K562 treated with DMSO at 1 percent for 24 hours (cell line): ENCODE measurements around the gene LCE1D. TPM values are rescaled to one million over a fixed set of nuclear protein-coding genes. Genes with fewer than 3 reads are reported as not detected.

Source experiments
- total RNA-seq: library from RNA; unstranded; fragments of 300-600 nt; gene quantifications from 2 replicates; pipeline ENCODE4 v1.2.3, GENCODE V29; 2022; ENCODE audit warnings: low read depth; ENCODE audit not compliant: insufficient read depth

LCE1D gene
- total RNA-seq: not detected in 2 replicates

GRCh38 chr1:152796421-152796820, at the start of gene LCE1D:
Gene LCE1D, plus strand, starts transcription at chr1:152796721. Its CDS starts 1,074 bp downstream, at chr1:152797795.

GRCh38 chr1:152757747-152758146, 38.8 kb upstream of the LCE1D start, which contains the start of gene KPRP:
Gene KPRP, plus strand, starts transcription at chr1:152758025. Its CDS starts 1,564 bp downstream, at chr1:152759589.

DNA sequence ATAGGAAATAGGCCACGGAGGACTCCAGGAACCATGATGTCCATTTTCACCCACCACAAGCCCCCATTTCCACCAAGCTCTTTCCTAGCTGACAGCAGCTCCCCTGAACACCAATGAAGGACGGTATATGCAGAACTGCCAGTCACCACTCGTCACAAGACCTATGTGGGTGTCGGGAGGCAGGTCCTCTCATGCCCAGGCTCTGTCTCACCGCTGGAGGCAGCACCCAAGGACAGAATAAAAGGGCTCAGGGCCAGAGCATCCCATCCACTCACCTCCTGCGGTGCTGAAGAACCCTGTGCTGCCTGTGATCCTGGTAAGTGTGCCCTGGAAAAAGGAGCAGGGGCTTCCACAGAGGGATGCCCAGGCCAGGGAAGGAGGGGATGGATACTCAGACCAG, 21.6 kb upstream of the LCE1D start, which contains the start of gene LCE1F:
Gene LCE1F, plus strand, starts transcription at position 266 of the 400 bp plus-strand sequence. CDS start 1,232 bp downstream, outside the sequence.

GRCh38 chr1:152786077-152786476, 10.4 kb upstream of the LCE1D start, which contains the start of gene LCE1E:
Gene LCE1E, plus strand, starts transcription at chr1:152786257. Its CDS starts 1,043 bp downstream, at chr1:152787300.

DNA sequence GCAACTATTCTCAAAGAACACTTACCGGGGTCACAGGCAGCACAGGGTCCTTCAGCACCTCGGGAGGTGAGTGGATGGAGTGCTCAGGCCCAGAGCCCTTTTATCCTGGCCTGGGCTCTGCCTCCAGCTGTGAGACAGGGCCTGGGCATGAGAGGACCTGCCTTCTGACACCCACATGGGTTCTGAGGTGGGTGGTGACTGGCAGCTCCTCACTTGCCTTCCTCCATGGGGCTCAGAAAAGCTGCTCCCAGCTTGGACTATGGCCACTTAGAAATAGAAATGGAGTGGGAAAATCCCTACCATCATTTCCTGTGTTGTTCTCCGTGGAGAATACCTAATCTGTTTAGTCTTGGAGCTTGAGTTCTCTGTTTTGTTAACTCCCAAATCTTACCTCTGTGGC, 10.1 kb downstream of the LCE1D start, which contains the start of gene LCE1C:
Gene LCE1C, minus strand, starts transcription at position 76 of the 400 bp plus-strand sequence. CDS start 1,173 bp downstream, outside the sequence.

DNA sequence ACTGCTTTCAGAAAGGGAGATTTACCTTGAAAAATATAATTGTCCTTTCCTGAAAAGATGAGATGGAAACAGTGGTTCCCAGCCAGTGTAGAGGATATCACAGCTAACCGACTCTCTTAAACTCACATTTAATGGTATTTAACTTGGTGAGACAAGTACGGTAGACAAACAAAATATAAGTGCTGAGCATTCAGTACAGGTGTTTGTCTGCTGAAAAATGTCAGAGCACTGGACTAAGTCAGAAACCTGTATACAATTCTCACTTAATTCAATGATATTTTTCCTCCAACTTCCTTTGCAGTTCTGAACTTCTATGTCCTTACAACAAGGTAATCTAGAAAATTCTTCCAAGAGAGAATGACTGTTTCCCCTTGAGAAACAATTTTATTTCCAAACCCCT, 15.2 kb downstream of the LCE1D start, which contains the start of gene LCE1B:
Gene LCE1B, plus strand, starts transcription at position 301 of the 400 bp plus-strand sequence. CDS start 476 bp downstream, outside the sequence.

DNA sequence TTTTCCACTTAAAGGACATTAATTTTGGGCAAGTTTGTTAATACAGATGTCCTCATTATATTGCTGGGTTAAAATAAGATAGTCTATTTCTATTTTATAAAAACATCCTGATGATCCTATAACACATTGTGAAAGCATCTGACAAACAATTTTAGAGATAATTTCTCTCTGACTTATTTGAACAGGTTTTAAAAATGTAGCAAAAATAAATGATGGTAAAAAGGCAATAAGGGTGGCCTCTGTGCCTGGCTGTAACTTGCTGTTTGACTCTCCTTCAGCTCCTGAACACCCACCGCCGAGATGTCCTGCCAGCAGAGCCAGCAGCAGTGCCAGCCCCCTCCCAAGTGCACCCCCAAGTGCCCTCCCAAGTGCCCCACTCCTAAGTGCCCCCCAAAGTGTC, 30.7 kb downstream of the LCE1D start, which contains the start of gene LCE1A:
Gene LCE1A, plus strand, starts transcription at position 301 of the 400 bp plus-strand sequence. Its CDS starts 0 bp downstream, at position 301.

GRCh38 chr1:152842556-152842955, 46.0 kb downstream of the LCE1D start, which contains the start of gene LCE6A:
Gene LCE6A, plus strand, starts transcription at chr1:152842856. Its CDS starts 665 bp downstream, at chr1:152843521.

Other genes starting within 250 kb of the LCE1D start
- not detected in 2 replicates for gene LCE3E, start 229.9 kb upstream of the LCE1D start, total RNA-seq
- gene LCE3D, start 216.2 kb upstream of the LCE1D start, total RNA-seq: not detected in 2 replicates
- gene LCE3C, start 196.5 kb upstream of the LCE1D start, total RNA-seq: not detected in 2 replicates
- not detected in 2 replicates for gene LCE3B, start 182.9 kb upstream of the LCE1D start, total RNA-seq
- not detected in 2 replicates for gene LCE3A, start 173.6 kb upstream of the LCE1D start, total RNA-seq
- not detected in 2 replicates for gene LCE2D, start 133.3 kb upstream of the LCE1D start, total RNA-seq
- gene LCE2C, start 121.4 kb upstream of the LCE1D start, total RNA-seq: not detected in 2 replicates
- gene LCE2B, start 110.6 kb upstream of the LCE1D start, total RNA-seq: not detected in 2 replicates
- gene LCE2A, start 98.4 kb upstream of the LCE1D start, total RNA-seq: not detected in 2 replicates
- not detected in 2 replicates for gene LCE4A, start 88.6 kb upstream of the LCE1D start, total RNA-seq
- gene KPRP, start 38.7 kb upstream of the LCE1D start, total RNA-seq: not detected in 2 replicates
- not detected in 2 replicates for gene LCE1F, start 21.6 kb upstream of the LCE1D start, total RNA-seq
- not detected in 2 replicates for gene LCE1E, start 10.5 kb upstream of the LCE1D start, total RNA-seq
- gene LCE1C, start 9.9 kb downstream of the LCE1D start, total RNA-seq: not detected in 2 replicates
- not detected in 2 replicates for gene LCE1B, start 15.2 kb downstream of the LCE1D start, total RNA-seq
- gene LCE1A, start 30.8 kb downstream of the LCE1D start, total RNA-seq: not detected in 2 replicates
- not detected in 2 replicates for gene LCE6A, start 46.1 kb downstream of the LCE1D start, total RNA-seq
- gene LCE7A, start 63.3 kb downstream of the LCE1D start, total RNA-seq: not detected in 2 replicates
- not detected in 2 replicates for gene SMCP, start 81.6 kb downstream of the LCE1D start, total RNA-seq
- gene IVL, start 111.8 kb downstream of the LCE1D start, total RNA-seq: not detected in 2 replicates
- not detected in 2 replicates for gene SPRR5, start 150.5 kb downstream of the LCE1D start, total RNA-seq
- gene SPRR4, start 173.9 kb downstream of the LCE1D start, total RNA-seq: not detected in 2 replicates
- not detected in 2 replicates for gene SPRR1A, start 187.4 kb downstream of the LCE1D start, total RNA-seq
- gene SPRR3, start 205.0 kb downstream of the LCE1D start, total RNA-seq: not detected in 2 replicates
- gene SPRR1B, start 234.5 kb downstream of the LCE1D start, total RNA-seq: not detected in 2 replicates
- 13.6 and 13.7 TPM in 2 replicates for gene SPRR2D, start 244.4 kb downstream of the LCE1D start, total RNA-seq